Effector CD8-positive, alpha-beta T cell (primary cell): Measurements from ENCODE around the gene SLC23A2.
"Not testable (repeated sequence)": the region's sequence is repeated elsewhere in the genome, so short reads cannot be mapped to it uniquely, and the experiment has no call there.

Source experiments
- DNase-seq: peaks from one replicate; lab custom pipeline; 2025; lab: John Stamatoyannopoulos, UW

Gene SLC23A2

GRCh38 chr20:5008759-5009158 is 7.4 kb upstream of the SLC23A2 start:
- DNase-seq: no peak

- DNase-seq: no peak
Observed at GRCh38 chr20:5005326-5005725, 4.0 kb upstream of the SLC23A2 start.

- DNase-seq: not testable (repeated sequence)
Observed at GRCh38 chr20:5004825-5005224, 3.5 kb upstream of the SLC23A2 start.

DNA sequence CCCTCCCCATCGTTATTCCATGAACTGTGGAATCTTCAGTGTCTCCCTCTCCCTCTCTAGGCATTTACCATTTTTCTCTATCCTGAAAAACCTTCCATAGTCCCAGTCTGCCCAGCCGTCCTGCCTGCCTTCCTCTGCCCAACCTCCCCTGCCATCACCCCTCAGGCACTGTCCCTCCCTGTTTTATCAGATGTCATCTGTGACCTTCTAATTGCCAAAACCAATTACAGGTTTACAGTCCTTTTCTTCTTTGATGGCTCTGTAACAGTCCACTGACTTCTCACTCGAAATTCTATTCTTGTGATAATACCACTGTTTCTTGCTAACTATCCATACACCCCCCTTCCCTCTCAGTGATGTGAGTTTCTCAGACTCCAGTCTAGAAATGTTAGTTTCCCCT is 2.3 kb upstream of the SLC23A2 start:
- DNase-seq: no peak

DNA sequence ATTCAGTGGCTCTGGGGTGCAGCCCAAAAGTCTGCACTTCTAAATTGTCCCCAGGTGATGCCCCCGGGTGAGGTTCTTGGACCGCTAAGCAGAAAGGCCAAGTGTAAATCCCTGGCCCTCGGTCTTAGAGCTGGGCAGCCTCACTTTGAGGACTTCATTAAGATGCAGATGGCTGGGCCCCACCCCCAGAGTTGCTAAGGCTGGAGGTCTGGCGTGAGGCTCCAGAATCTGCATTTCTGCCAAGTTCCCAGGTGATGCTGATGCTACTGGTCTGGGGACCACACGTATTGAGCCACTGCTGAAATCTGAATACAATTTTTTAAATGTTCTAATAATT is 735 bp upstream of the SLC23A2 start:
- no peak for DNase-seq

- no peak for DNase-seq
Observed at GRCh38 chr20:5000263-5001173, 792 bp downstream of the SLC23A2 start.

DNA sequence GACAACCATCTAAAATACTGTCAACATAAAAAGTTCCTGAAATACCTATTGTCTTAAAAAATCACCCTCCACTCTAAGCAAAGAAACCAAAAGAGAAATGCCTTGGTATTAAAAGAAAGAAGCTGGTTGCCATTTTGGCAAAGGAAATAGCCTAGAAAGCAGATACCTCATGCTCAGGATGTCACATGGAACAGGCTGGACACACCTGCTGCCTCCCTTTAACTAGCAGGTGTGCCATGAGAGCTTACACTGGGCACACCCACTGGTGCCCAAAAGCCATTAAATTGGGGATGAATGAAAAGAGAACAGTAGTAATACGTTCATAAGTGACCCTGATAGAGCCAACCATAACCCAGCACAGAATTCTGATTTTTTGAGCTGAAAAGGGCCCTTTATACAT is 1.5 kb downstream of the SLC23A2 start:
- DNase-seq: no peak

DNA sequence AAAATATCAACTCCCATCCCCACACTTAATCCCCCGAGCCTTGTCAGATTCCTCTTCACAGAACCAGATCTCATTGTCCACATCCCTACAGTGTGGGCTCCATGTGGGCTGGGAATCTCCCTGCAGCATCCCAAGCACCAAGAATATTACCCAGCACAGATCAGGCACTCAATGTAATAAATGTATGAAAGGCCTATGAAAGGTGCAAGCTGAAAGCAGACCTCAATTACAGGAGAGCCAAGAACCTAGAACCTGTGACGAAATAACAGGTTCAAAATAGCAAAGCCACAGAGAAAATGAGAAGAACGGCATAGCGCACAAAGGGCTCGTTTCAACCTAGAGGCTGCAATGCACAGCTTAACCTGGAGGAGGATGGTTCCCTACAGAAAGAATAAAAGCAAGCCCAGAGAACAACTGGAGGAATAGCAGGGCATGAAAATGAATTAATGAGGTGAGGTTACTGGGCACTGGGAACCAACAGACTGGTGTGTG is 3.1 kb downstream of the SLC23A2 start:
- no peak for DNase-seq

DNA sequence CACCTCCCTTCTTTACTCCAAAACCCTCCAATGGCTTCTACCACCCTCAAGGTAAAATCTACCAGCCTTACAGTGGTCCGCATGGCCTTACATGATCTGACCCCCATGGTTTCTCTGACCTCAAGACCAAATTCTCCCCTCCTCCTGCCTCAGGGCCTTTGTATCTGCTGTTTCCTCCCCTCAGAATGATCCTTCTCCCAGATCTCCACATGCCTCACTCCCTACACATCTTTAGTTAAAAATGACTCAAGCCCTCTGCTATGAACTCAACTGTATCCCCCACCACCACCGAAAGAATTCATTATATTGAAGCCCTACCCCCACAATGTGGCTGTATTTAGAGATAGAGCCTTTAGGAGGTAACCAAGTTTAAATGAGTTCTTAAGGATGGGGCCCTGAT is 4.1 kb downstream of the SLC23A2 start:
- no peak for DNase-seq

- no peak for DNase-seq
Observed at GRCh38 chr20:4989570-4989969, 11.7 kb downstream of the SLC23A2 start.

- no peak for DNase-seq
Observed at GRCh38 chr20:4987130-4987529, 14.2 kb downstream of the SLC23A2 start.

GRCh38 chr20:4985658-4986057 is 15.7 kb downstream of the SLC23A2 start:
- DNase-seq: no peak

GRCh38 chr20:4982281-4982680 is 19.0 kb downstream of the SLC23A2 start:
- no peak for DNase-seq

DNA sequence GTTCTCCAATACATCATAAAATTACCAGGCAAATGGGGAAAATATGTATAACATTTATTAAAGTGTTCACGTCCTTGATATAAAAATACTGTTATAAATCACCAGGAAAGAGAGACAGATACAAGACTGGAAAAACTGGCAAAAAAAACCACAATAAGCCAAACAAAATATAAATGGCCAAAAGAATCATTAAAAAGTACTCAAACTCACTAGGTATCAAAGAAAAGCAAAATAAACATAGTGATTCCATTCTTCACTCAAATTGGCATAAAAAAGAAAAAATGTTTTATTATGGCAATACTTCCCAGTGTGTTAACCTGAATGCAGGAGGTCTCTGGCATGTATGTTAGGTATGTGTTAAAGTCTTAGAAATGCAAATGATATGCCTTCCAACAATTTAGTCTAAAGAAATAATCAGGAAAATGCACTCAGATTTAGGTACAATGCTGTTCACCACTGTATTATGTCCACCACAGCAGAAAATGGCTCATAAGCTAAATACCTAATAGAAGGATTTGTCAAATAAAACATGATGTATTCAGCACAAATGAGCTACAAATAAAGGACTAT is 21.4 kb downstream of the SLC23A2 start:
- no peak for DNase-seq

GRCh38 chr20:4978050-4978918 is 23.0 kb downstream of the SLC23A2 start:
- no peak for DNase-seq

DNA sequence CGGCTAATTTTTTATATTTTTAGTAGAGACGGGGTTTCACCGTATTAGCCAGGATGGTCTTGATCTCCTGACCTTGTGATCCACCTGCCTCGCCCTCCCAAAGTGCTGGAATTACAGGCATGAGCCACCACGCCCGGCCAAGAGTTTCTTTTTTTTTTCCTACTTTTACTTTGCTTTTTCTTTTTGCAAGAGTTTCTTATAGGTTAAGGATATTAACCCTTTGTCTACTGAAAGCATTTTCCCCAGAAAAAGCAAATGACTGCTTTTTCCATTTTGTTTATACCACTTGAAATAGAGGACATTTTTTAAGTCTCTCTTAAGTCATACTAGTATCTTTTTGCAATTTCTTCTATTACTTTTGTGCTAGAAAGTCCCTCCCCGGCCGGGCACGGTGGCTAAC is 25.3 kb downstream of the SLC23A2 start:
- DNase-seq: not testable (repeated sequence)

DNA sequence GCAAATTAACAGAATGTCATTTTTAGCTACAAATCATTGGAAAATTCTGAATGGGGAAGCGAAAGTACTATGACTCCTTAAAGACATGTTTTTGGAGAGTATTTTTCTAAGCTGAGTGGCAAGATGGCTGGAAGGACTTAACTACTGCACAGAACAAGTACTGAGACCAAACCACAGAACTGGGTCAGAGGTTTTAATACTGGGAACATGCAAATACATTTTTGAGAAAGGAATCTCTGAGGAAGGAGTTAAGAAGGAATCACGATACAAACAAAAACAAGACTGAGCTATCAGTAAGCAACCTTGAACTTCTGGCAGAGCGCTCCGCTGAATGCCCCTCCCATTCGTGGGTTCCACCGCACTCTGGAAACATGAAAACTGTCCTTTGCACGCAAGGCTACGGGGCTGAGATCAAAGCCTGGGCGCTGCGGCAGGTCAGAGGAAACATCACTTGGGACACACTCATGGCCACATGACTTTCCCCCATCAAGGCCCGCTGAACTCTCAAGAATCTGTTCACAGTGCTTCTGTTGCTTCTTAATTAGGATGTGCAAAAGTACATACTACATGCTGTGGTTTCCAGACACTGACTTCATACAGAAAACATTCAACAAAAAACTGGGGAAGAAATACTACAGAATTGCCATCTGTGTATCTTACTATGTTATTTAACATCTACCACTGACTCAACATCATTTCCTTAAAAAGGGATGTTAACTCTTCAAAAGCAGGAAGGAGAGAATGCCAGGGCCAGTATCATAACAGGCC is 27.8 kb downstream of the SLC23A2 start:
- DNase-seq: no peak

DNA sequence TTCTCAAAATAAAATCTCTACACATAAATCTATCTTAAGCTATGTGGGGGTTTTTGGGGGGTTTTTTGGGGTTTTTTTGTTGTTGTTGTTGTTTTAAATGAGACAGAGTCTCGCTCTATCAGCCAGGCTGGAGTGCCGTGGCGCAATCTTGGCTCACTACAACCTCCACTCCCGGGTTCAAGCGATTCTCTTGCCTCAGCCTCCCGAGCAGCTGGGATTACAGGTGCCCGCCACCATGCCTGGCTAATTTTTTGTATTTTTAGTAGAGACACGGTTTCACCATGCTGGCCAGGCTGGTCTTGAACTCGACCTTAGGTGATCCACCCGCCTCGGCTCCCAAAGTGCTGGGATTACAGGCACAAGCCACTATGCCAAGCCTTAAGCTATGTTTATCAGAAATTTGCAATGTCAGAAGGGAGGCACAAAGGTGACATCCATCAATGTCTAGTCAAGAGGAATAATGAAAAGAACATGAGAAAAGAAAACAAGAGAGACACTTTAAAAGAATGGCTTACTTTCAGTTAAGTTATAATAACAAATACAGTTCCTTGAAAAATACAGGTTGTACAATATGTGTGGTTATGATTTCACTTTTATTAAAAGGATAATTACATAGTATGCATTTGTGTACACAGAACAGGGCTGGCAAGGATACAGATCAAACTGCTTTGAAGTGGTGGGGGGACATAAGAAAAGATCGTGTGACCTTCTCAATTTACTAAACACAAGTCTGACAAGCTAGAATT is 28.6 kb downstream of the SLC23A2 start:
- DNase-seq: no peak

- DNase-seq: no peak
Observed at GRCh38 chr20:4971064-4971463, 30.2 kb downstream of the SLC23A2 start.

DNA sequence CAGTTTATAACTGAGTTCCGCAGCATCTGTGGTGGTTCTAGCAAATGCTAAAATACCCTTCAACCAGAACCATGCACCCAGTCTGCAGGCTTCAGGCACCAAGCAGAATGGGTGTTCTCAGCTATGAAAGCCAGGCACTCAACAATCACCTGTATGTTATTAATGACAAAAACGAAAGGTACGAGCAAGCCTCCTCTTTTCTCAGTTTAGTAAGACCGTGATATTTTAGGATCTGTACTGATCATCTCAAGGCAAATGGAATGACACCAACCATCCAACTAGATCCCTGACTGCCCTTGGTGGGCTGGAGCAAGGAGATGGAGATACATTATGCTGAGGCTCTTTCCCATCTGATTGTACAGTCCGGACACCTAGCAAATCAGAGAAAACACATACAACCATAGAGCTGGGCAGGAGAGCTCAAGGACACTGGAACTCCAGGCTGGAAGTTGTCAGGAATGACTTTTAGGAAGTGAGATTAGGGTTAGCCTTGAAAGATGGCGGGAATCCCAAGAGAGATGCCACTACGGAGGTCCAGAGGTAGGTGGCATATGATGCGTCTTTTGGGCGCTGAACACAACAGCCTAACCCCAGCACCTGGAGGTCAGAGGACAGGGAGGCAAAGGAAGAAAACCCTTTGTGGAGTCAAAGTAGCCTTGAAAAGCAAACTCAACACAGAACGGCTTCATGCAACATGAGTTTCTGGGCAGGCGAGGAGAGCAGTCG is 33.4 kb downstream of the SLC23A2 start:
- DNase-seq: no peak
